Skeletal muscle tissue (tissue), 4 donors: ENCODE results near the gene SUCLG2. TPM values are rescaled to one million over a fixed set of nuclear protein-coding genes. Genes with fewer than 3 reads are reported as not detected.

Experiments
- H3K27ac ChIP-seq: one replicate; pipeline ENCODE4 v1.7.0; 2013; ENCODE audit warnings: mild to moderate bottlenecking, low read depth, low read length, inconsistent platforms
- H3K27me3 ChIP-seq, 3 donors: one replicate each; pipeline ENCODE4 v1.7.0; 2013; ENCODE audit warnings: low read length in 3 of 3; ENCODE audit not compliant: control insufficient read depth in 3 of 3, insufficient read depth in 3 of 3
- H3K36me3 ChIP-seq, 3 donors: one replicate each; pipeline ENCODE4 v1.7.0; 2013; ENCODE audit warnings: low read length in 3 of 3; ENCODE audit not compliant: control insufficient read depth in 3 of 3, insufficient read depth in 3 of 3
- H3K4me1 ChIP-seq, 3 donors: one replicate each; pipeline ENCODE4 v1.7.0; 2013; ENCODE audit warnings: low read length in 3 of 3, mild to moderate bottlenecking in 3 of 3; ENCODE audit not compliant: control insufficient read depth in 3 of 3, insufficient read depth in 3 of 3
- H3K4me3 ChIP-seq, 3 donors: one replicate each; pipeline ENCODE4 v1.7.0; 2013; ENCODE audit warnings: low read length in 3 of 3
- H3K9ac ChIP-seq, 3 donors: one replicate each; pipeline ENCODE4 v1.7.0; 2013; ENCODE audit warnings: low read length in 3 of 3, mild to moderate bottlenecking in 3 of 3, moderate library complexity in 2 of 3, low read depth in 1 of 3
- H3K9me3 ChIP-seq, 3 donors: one replicate each; pipeline ENCODE4 v1.7.0; 2013; ENCODE audit warnings: low read length in 3 of 3; ENCODE audit not compliant: control insufficient read depth in 3 of 3
- total RNA-seq: library from RNA; depleted of rRNA; stranded (reverse); fragments of >200 nt; gene quantifications from one replicate; pipeline ENCODE4 v1.2.3, GENCODE V29; 2014
- donor health status: Osteomylitis.

SUCLG2 gene
- total RNA-seq, 1 donor from 2014 or later: 38.1 TPM

DNA sequence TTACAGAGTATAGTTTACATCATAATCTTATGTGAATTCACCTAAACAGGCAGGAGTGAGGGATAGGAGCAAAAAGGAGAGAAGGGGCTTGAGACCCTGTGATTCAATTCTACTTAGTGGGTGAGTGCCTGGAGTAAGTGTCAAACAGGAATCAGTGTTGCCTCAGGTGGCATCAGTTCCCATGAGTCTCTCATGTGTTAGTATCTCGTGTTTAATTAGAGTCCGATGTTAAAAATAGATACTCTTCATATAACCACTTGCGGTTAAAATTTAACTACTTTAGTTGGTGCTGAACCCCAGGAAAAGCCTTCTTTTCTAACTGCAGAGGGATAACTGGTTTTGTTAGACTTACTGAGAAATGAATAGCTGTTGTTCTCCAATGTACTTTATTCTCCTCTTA is 251.5 kb downstream of the SUCLG2 start:
- H3K4me1 ChIP-seq: no peaks in the 10 kb centered on the region
- H3K27me3 ChIP-seq: no peaks in the 10 kb centered on the region
- H3K4me3 ChIP-seq: no peak overlapping the region
- H3K9ac ChIP-seq: no peak overlapping the region
- no peaks in the 10 kb centered on the region for H3K9me3 ChIP-seq
- peaks cover 3 to 6% (median 5%) of the 10 kb centered on the region in 3 donors for H3K36me3 ChIP-seq
- no peak overlapping the region for H3K27ac ChIP-seq

DNA sequence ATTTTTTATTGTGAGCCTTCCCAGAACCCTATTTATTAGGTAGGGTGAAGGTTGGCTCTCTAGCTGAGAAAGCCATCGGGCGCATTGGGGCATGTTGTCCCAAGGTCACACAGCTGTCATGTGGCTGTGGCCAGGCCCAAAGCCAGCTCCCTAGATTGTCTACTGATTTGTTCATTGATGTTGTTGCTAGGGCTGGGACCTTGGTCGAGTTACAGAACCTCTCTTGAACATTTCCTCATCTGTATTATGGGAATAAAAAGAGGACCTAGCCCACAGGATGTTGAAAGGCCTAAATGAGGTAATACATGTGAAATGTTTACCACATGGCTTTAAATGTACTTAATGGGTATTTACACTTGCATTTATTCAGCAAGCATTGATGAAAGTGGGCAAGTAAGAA is 252.5 kb downstream of the SUCLG2 start:
- no peaks in the 10 kb centered on the region for H3K9me3 ChIP-seq
- no peak overlapping the region for H3K27ac ChIP-seq
- H3K36me3 ChIP-seq: peaks cover 3 to 5% (median 5%) of the 10 kb centered on the region in 3 donors
- H3K9ac ChIP-seq: no peak overlapping the region
- H3K27me3 ChIP-seq: no peaks in the 10 kb centered on the region
- no peak overlapping the region for H3K4me3 ChIP-seq
- no peaks in the 10 kb centered on the region for H3K4me1 ChIP-seq

DNA sequence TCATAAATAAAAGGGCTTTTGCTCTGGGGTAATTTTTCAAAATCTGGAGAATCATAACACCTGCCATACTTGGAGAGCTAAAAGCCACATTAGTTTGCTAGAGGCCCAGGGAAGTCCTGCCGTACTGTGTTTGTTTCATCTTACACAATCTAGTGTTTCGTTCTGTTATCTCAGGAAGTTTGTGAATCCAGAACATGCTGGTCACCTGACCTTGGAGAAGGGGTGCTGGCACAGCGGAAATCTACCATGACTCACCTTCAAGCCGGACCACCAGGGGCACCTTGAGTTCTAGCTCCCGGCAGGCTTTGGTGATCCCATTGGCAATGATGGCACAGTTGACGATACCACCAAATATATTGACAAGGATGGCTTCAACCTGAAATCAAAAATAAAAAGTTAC is 253.9 kb downstream of the SUCLG2 start:
- Histone ChIP-seq H3K9ac (no peak overlapping the region), H3K36me3 (peaks cover 3 to 5% (median 5%) of the 10 kb centered on the region in 3 donors), H3K4me3 (no peak overlapping the region), H3K4me1 (no peaks in the 10 kb centered on the region), H3K9me3 (no peaks in the 10 kb centered on the region), H3K27ac (no peak overlapping the region), H3K27me3 (no peaks in the 10 kb centered on the region)

DNA sequence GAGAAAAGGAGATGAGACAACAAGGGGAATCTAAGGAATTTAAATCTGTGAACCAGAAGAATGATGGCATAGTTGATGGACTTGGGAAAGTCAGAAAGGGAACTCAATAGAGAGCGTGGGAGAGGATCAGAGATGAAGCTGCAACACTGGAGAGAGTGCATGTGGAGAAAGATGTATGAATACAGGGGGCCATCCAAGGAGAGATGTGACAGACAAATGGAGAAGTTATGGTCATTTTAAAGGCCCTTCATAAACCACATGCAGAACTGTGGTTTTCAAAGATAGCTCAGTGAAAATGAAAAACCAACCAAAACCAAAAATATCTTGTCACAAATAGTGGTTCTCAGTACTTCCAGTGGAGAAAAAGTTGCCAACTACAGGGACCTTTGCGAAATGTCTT is 265.2 kb downstream of the SUCLG2 start:
- Histone ChIP-seq H3K9me3 (no peaks in the 10 kb centered on the region), H3K4me1 (peaks cover 0 to 4% (median 0%) of the 10 kb centered on the region in 3 donors), H3K9ac (no peak overlapping the region), H3K4me3 (no peak overlapping the region), H3K36me3 (peaks cover 0 to 4% (median 4%) of the 10 kb centered on the region in 3 donors), H3K27me3 (no peaks in the 10 kb centered on the region), H3K27ac (no peak overlapping the region)

DNA sequence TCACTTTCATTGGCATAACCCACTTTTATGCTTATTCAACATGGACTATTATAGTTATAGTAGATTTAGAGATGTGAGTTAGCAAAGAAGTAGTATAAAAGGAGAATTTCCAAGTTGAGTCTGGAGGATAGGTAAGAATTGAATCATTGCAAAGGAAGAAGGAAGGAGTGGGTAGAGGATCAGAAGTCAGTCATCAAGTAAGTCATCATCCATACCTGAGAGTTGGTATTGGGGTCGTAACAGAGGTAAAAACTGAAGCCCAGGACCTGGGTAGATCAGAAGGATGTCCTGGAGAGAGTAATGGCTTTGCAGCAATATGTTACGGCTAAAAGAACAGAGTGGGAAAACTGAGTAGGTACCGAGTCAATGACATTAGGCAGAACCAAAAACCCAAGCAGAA is 265.7 kb downstream of the SUCLG2 start:
- H3K9me3 ChIP-seq: no peaks in the 10 kb centered on the region
- peaks cover 0 to 4% (median 0%) of the 10 kb centered on the region in 3 donors for H3K4me1 ChIP-seq

DNA sequence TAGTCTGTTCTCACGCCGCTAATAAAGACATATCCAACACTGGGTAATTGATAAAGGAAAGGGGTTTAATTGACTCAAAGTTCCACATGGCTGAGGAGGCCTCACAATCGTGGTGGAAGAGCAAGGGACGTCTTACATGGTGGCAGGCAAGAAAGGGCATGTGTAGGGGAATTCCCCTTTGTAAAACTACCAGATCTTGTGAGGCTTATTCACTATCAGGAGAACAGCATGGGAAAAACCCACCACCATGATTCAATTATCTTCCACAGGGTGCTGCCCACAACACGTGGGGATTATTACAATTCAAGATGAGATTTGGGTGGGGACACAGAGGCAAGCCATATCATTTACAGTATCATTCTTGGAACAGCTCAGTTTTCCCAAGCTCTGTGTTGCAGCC is 268.0 kb downstream of the SUCLG2 start:
- Histone ChIP-seq H3K36me3 (no peaks in the 10 kb centered on the region), H3K4me3 (no peak overlapping the region), H3K9ac (no peak overlapping the region), H3K9me3 (no peaks in the 10 kb centered on the region), H3K27ac (no peak overlapping the region), H3K27me3 (no peaks in the 10 kb centered on the region), H3K4me1 (peaks cover 0 to 13% (median 8%) of the 10 kb centered on the region in 3 donors)

More for the DNA sequence above, 265.7 kb downstream of the SUCLG2 start:
- Histone ChIP-seq H3K27ac (no peak overlapping the region), H3K36me3 (peaks cover 0 to 4% (median 4%) of the 10 kb centered on the region in 3 donors), H3K4me3 (no peak overlapping the region), H3K27me3 (no peaks in the 10 kb centered on the region), H3K9ac (no peak overlapping the region)

DNA sequence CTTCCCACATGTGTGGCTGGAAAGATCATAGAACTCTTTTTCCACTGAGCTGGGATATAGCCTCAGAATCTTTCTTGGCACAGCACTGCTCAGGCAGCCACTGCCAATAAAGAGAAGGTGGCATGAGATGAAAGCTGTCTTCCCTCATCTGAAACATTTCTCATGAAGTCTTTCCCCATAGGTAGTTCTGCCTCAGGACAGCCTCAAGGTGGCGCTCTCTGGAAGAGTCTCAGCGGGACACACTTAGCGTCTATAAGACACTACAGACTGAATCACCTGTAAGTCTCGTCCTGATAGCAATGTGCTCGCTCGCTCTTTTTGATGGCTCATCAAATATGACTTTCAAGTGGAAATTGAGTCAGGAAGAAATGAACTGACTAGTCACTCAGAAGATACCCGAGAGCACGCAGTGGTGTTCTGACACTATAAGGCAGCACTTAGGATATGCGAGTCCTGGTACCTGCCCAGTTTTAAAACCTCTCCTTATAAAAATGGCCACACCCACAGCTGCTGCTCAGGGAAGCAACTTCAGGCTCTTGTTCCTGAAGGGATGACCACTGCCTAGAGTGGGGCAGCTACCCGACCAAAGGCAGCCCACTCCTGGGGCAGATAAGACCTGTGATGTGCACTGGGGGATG is 269.5 kb downstream of the SUCLG2 start:
- no peaks in the 10 kb centered on the region for H3K27me3 ChIP-seq
- no peaks in the 10 kb centered on the region for H3K9me3 ChIP-seq
- peaks cover 0 to 13% (median 8%) of the 10 kb centered on the region in 3 donors for H3K4me1 ChIP-seq
- no peaks in the 10 kb centered on the region for H3K36me3 ChIP-seq
- H3K4me3 ChIP-seq: no peak overlapping the region
- H3K9ac ChIP-seq: no peak overlapping the region
- no peak overlapping the region for H3K27ac ChIP-seq

DNA sequence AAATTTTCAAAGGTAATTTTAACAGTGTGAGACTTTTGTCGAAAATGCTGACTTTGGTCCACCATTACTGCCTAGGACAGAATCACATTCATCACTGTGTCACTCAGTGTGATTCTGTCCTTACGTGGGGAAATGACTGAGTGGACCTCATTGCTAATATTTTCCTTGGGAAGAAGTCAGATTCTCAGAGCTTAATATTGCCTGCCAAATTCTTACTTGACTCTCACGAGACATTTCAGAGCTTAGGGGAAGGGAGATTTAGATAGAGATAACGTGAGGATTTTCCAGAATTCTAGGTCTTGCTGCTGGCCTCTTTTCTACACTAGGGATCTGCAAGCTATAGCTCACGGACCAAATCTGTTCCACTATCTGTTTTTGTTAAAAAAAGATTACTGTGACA is 270.4 kb downstream of the SUCLG2 start:
- Histone ChIP-seq H3K9ac (no peak overlapping the region), H3K27me3 (no peaks in the 10 kb centered on the region), H3K36me3 (no peaks in the 10 kb centered on the region), H3K27ac (no peak overlapping the region), H3K4me3 (no peak overlapping the region), H3K9me3 (no peaks in the 10 kb centered on the region), H3K4me1 (peaks cover 0 to 13% (median 8%) of the 10 kb centered on the region in 3 donors)

DNA sequence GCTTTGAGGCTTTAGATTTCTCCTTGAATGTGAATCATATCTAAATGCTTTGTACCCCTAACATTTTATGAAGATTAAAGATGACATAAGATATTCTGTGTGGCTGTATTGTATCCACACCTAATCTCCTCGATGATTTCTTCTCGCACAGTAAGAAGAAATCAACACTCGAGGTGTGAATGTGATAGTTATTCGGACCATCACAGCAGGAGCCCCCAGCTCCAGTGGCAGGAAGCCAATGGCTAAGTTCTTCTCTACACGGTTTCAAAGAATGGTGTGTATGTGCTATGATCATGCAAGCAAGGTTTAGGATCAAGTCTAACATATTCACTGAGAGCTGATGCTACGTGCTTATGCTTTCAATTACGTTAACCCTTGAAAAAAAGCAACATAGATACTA is 271.0 kb downstream of the SUCLG2 start:
- Histone ChIP-seq H3K9ac (no peak overlapping the region), H3K27me3 (no peaks in the 10 kb centered on the region), H3K27ac (no peak overlapping the region), H3K4me3 (no peak overlapping the region), H3K4me1 (peaks cover 0 to 13% (median 8%) of the 10 kb centered on the region in 3 donors), H3K36me3 (no peaks in the 10 kb centered on the region), H3K9me3 (no peaks in the 10 kb centered on the region)

DNA sequence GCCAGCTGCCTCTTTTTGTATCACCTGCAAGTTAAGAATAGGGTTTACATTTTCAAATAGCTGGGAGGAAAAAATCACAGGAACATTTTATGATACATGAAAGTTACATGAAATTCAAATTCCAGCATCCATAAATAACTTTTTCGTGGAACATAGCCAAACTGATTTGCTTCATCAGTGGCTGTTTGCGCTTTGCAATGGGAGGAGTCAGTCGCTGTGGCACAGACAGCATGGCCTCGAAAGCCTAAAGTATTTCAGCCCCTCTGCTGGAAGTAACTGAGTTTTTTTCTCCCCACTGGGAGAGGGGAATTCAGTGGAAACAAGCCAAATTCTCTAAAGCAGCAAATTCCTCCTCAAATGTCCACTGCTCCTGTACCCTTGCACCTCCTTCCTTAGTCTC is 271.9 kb downstream of the SUCLG2 start:
- Histone ChIP-seq H3K27me3 (no peaks in the 10 kb centered on the region), H3K4me3 (no peak overlapping the region), H3K9ac (no peak overlapping the region), H3K9me3 (no peaks in the 10 kb centered on the region), H3K4me1 (peaks cover 0 to 13% (median 8%) of the 10 kb centered on the region in 3 donors), H3K27ac (no peak overlapping the region), H3K36me3 (peaks cover 0 to 3% (median 0%) of the 10 kb centered on the region in 3 donors)
